ENCODE measurements around the gene KDR.

- no peak for TF ChIP-seq CTCF (IDR thresholded peaks at IDR 0.05 in 4 of 5, conservative IDR thresholded peaks at IDR 0.05 in 1 of 5)
- TF ChIP-seq POLR2A (IDR thresholded peaks at IDR 0.05), result no peak
Measured at GRCh38 chr4:55077577-55077976, 47.8 kb downstream of the KDR start.

All from gastrocnemius medialis (tissue), 4 donors.